Lung (tissue), 12 donors: ENCODE data around the gene TMEM207. TPM values are rescaled to one million over a fixed set of nuclear protein-coding genes. Genes with fewer than 3 reads are reported as not detected.

Source experiments
- ATAC-seq: fragments of 200-7000 bp; cut with Tn5 transposase; one replicate; pipeline ENCODE4 v1.9.1; 2020; ENCODE audit warnings: moderate number of reproducible peaks; ENCODE audit not compliant: insufficient read depth, low FRiP score
- DNase-seq, 3 donors: peaks; one replicate each; pipeline ENCODE4 v3.0.0-alpha.2; 2013 to 2017
- H3K27ac ChIP-seq, 2 donors: one replicate each; pipeline ENCODE4 v1.5.1; 2013; ENCODE audit warnings: mild to moderate bottlenecking in 2 of 2, moderate library complexity in 2 of 2, control low read depth in 1 of 2, inconsistent platforms in 1 of 2, low read depth in 1 of 2, low read length in 1 of 2
- H3K27me3 ChIP-seq, 3 donors: one replicate each; pipeline ENCODE4 v1.5.1; 2013; ENCODE audit warnings: low read length in 2 of 3; ENCODE audit not compliant: control insufficient read depth in 3 of 3, insufficient read depth in 3 of 3
- H3K36me3 ChIP-seq, 4 donors: one replicate each; pipeline ENCODE4 v1.5.1; 2013; ENCODE audit warnings: low read length in 4 of 4, mild to moderate bottlenecking in 1 of 4, moderate library complexity in 1 of 4; ENCODE audit not compliant: control insufficient read depth in 4 of 4, insufficient read depth in 4 of 4
- H3K4me1 ChIP-seq, 5 donors: one replicate each; pipeline ENCODE4 v1.5.1; 2013; ENCODE audit warnings: low read length in 5 of 5, mild to moderate bottlenecking in 2 of 5, moderate library complexity in 1 of 5; ENCODE audit not compliant: control insufficient read depth in 5 of 5, insufficient read depth in 5 of 5
- H3K4me3 ChIP-seq: one replicate; pipeline ENCODE4 v1.5.1; 2013; ENCODE audit warnings: mild to moderate bottlenecking, control low read depth, moderate library complexity
- H3K9ac ChIP-seq, 2 donors: one replicate each; pipeline ENCODE4 v1.5.1; 2013; ENCODE audit warnings: low read length in 2 of 2, control low read depth in 1 of 2; ENCODE audit not compliant: insufficient read depth in 1 of 2
- H3K9me3 ChIP-seq, 4 donors: one replicate each; pipeline ENCODE4 v1.5.1; 2013; ENCODE audit warnings: low read length in 3 of 4, mild to moderate bottlenecking in 1 of 4, moderate library complexity in 1 of 4; ENCODE audit not compliant: control insufficient read depth in 4 of 4, insufficient read depth in 3 of 4
- CTCF ChIP-seq: IDR thresholded peaks from 2 replicates; pipeline ENCODE4 v1.5.1; 2012; ENCODE audit warnings: mild to moderate bottlenecking; ENCODE audit errors: control extremely low read depth, extremely low read depth
- WGBS, 2 donors: extraction: QIAGEN DNeasy Blood & Tissue Kit; methylation state at CpG; one replicate each; pipeline ENCODE4 v1.1.7; 2013; 5-methylcytosine and 5-hydroxymethylcytosine counted together
- polyA plus RNA-seq, 2 donors: library from polyadenylated mRNA; stranded (reverse); fragments of 200-250 nt; gene quantifications; one replicate each; pipeline ENCODE4 v1.2.1, GENCODE V29; 2013
- total RNA-seq, 2 donors: library from RNA; depleted of rRNA in 1 of 2; stranded (reverse); fragments of >200 nt in 1 of 2; gene quantifications; one replicate each; pipeline ENCODE4 v1.2.1, GENCODE V29; 2014 to 2021
- donor health status: control.
- donor health status: control.
- donor health status: Bipolar disorder and iron deficiency.
- donor health status: healthy.
- donor health status: DM: yes; HTN: yes; CAD: no.

Gene TMEM207
- total and polyA plus RNA-seq, 4 donors: not detected

- Histone ChIP-seq H3K4me3 (no peak overlapping the region), H3K9me3 (peaks cover 0 to 2% (median 0%) of the 10 kb centered on the region in 4 donors), H3K4me1 (peaks cover 0 to 6% (median 0%) of the 10 kb centered on the region in 5 donors), H3K9ac (no peak overlapping the region), H3K27ac (peak overlapping the region in 1 of 2 donors; percentile 72), H3K36me3 (no peaks in the 10 kb centered on the region), H3K27me3 (no peaks in the 10 kb centered on the region)
- no peak for TF ChIP-seq CTCF
- ATAC-seq (no peak), DNase-seq (no peak)
- WGBS, 2 donors: 78 to 85% methylated on average over 4 of the region's 4 CpGs
Measured at GRCh38 chr3:190492966-190493365, 43.3 kb upstream of the TMEM207 start.

- Histone ChIP-seq H3K9me3 (peaks cover 0 to 2% (median 0%) of the 10 kb centered on the region in 4 donors), H3K4me1 (peaks cover 0 to 11% (median 0%) of the 10 kb centered on the region in 5 donors), H3K27ac (peak overlapping the region in 1 of 2 donors; percentile 72), H3K36me3 (no peaks in the 10 kb centered on the region), H3K4me3 (no peak overlapping the region), H3K9ac (no peak overlapping the region), H3K27me3 (no peaks in the 10 kb centered on the region)
- ATAC-seq (no peak), DNase-seq (no peak)
- TF ChIP-seq CTCF: no peak
Measured at GRCh38 chr3:190492129-190492528, 42.4 kb upstream of the TMEM207 start.

GRCh38 chr3:190491533-190492054 lies 41.9 kb upstream of the TMEM207 start:
- ATAC-seq: no peak
- Histone ChIP-seq H3K27me3 (no peaks in the 10 kb centered on the region), H3K36me3 (no peaks in the 10 kb centered on the region), H3K27ac (peak overlapping the region in 1 of 2 donors; percentile 72), H3K4me3 (no peak overlapping the region), H3K9ac (no peak overlapping the region), H3K9me3 (peaks cover 0 to 2% (median 0%) of the 10 kb centered on the region in 4 donors), H3K4me1 (peaks cover 0 to 13% (median 0%) of the 10 kb centered on the region in 5 donors)
- 82 to 83% methylated on average over 4 of the region's 4 CpGs for WGBS, 2 donors
- TF ChIP-seq CTCF: no peak
- DNase-seq: no peak
